Liver (tissue), 9 donors: ENCODE measurements around the gene NSUN2. TPM values are rescaled to one million over a fixed set of nuclear protein-coding genes. Genes with fewer than 3 reads are reported as not detected.

ENCODE experiments used
- DNase-seq: peaks from one replicate; pipeline ENCODE4 v3.0.0-alpha.2; 2017; ENCODE audit warnings: low spot score
- H3K27ac ChIP-seq, 2 donors: one replicate each; pipeline ENCODE4 v1.7.0; 2013; ENCODE audit warnings: inconsistent platforms in 2 of 2, low read length in 2 of 2, control low read depth in 1 of 2, low read depth in 1 of 2, mild to moderate bottlenecking in 1 of 2
- H3K27me3 ChIP-seq, 4 donors: one replicate each; pipeline versions ENCODE4 v1.6.1 to v1.7.0; 2013; ENCODE audit warnings: low read length in 3 of 4, inconsistent platforms in 1 of 4, mild to moderate bottlenecking in 1 of 4, moderate library complexity in 1 of 4; ENCODE audit not compliant: control insufficient read depth in 4 of 4, insufficient read depth in 4 of 4
- H3K36me3 ChIP-seq, 4 donors: one replicate each; pipeline versions ENCODE4 v1.6.1 to v1.7.0; 2013; ENCODE audit warnings: low read length in 3 of 4, mild to moderate bottlenecking in 3 of 4, low read depth in 1 of 4, moderate library complexity in 1 of 4; ENCODE audit not compliant: control insufficient read depth in 4 of 4, insufficient read depth in 3 of 4
- H3K4me1 ChIP-seq, 4 donors: one replicate each; pipeline versions ENCODE4 v1.6.1 to v1.7.0; 2013; ENCODE audit warnings: low read length in 3 of 4, mild to moderate bottlenecking in 3 of 4, moderate library complexity in 1 of 4; ENCODE audit not compliant: control insufficient read depth in 4 of 4, insufficient read depth in 4 of 4
- H3K4me3 ChIP-seq, 3 donors: one replicate each; pipeline versions ENCODE4 v1.6.1 to v1.7.0; 2013; ENCODE audit warnings: low read length in 3 of 3, control low read depth in 1 of 3, low read depth in 1 of 3, mild to moderate bottlenecking in 1 of 3
- H3K9ac ChIP-seq, 2 donors: one replicate each; pipeline ENCODE4 v1.7.0; 2013; ENCODE audit warnings: low read length in 2 of 2, mild to moderate bottlenecking in 2 of 2, moderate library complexity in 2 of 2, control low read depth in 1 of 2, low read depth in 1 of 2
- H3K9me3 ChIP-seq, 4 donors: one replicate each; pipeline versions ENCODE4 v1.6.1 to v1.7.0; 2013; ENCODE audit warnings: low read length in 3 of 4; ENCODE audit not compliant: control insufficient read depth in 4 of 4
- CTCF ChIP-seq: fragments of 150-350 bp; IDR thresholded peaks from 2 replicates; pipeline ENCODE4 v1.5.1; 2017; ENCODE audit warnings: improper control_type of control experiment, low read depth, low read length; ENCODE audit not compliant: missing input control
- EGR1 ChIP-seq, 2 donors: IDR thresholded peaks; 2 replicates each; pipeline ENCODE4 v1.6.1; 2016 to 2018; ENCODE audit warnings: antibody characterized with exemption in 2 of 2, low read depth in 2 of 2
- GABPA ChIP-seq, 2 donors: IDR thresholded peaks in 1 of 2; conservative IDR thresholded peaks in 1 of 2; 2 replicates each; pipeline ENCODE4 v1.6.1; 2016; ENCODE audit warnings: antibody characterized with exemption in 2 of 2, mild to moderate bottlenecking in 1 of 2, moderate library complexity in 1 of 2
- HNF4A ChIP-seq, 2 donors: conservative IDR thresholded peaks; 2 replicates each; pipeline ENCODE4 v1.6.1; 2016; ENCODE audit warnings: antibody characterized with exemption in 2 of 2, mild to moderate bottlenecking in 2 of 2
- HNF4G ChIP-seq: IDR thresholded peaks from 2 replicates; pipeline ENCODE4 v1.6.1; 2016; ENCODE audit warnings: antibody characterized with exemption
- JUND ChIP-seq, 2 donors: IDR thresholded peaks; 2 replicates each; pipeline ENCODE4 v1.6.1; 2016; ENCODE audit warnings: antibody characterized with exemption in 2 of 2
- MAX ChIP-seq: IDR thresholded peaks from 2 replicates; pipeline ENCODE4 v1.6.1; 2016; ENCODE audit warnings: antibody characterized with exemption
- RAD21 ChIP-seq, 2 donors: IDR thresholded peaks; 2 replicates each; pipeline ENCODE4 v1.6.1; 2016; ENCODE audit warnings: antibody characterized with exemption in 2 of 2, mild to moderate bottlenecking in 2 of 2
- RXRA ChIP-seq, 2 donors: IDR thresholded peaks; 2 replicates each; pipeline ENCODE4 v1.6.1; 2017 to 2018; ENCODE audit warnings: antibody characterized with exemption in 2 of 2, mild to moderate bottlenecking in 1 of 2
- SP1 ChIP-seq: IDR thresholded peaks from 2 replicates; pipeline ENCODE4 v1.6.1; 2018; ENCODE audit warnings: antibody characterized with exemption, mild to moderate bottlenecking
- YY1 ChIP-seq: IDR thresholded peaks from 2 replicates; pipeline ENCODE4 v1.6.1; 2016; ENCODE audit warnings: antibody characterized with exemption, mild to moderate bottlenecking
- ZBTB33 ChIP-seq: IDR thresholded peaks from 2 replicates; pipeline ENCODE4 v1.6.1; 2016; ENCODE audit warnings: antibody characterized with exemption
- WGBS: extraction: QIAGEN DNeasy Blood & Tissue Kit; methylation state at CpG from one replicate; pipeline ENCODE4 v1.1.7; 2013; 5-methylcytosine and 5-hydroxymethylcytosine counted together
- polyA plus RNA-seq, 2 donors: library from polyadenylated mRNA; stranded (reverse) in 1 of 2; unstranded in 1 of 2; fragments of 200-250 nt in 1 of 2; fragments of >200 nt in 1 of 2; fragmentation: Nextera tagmentation in 1 of 2; extraction: Ambion mirVana in 1 of 2; gene quantifications; one replicate each; pipeline versions ENCODE4 v1.2.1 to v1.2.3, GENCODE V29; 2013 to 2015
- total RNA-seq, 2 donors: library from RNA; depleted of rRNA; stranded (reverse); fragments of >200 nt; gene quantifications; one replicate each; pipeline ENCODE4 v1.2.3, GENCODE V29; 2014
- donor health status: healthy.
- donor health status: healthy.
- donor health status: healthy.
- donor health status: healthy.
- donor health status: healthy.

Gene NSUN2
- total and polyA plus RNA-seq, 4 donors = 26.9 to 52.2 (median 28.1) TPM

GRCh38 chr5:6634306-6634705 is 1.5 kb upstream of the NSUN2 start:
- 9% methylated on average over 6 of the region's 6 CpGs for WGBS
- TF ChIP-seq RXRA (IDR thresholded peaks at IDR 0.05) = no peak
- no peak for TF ChIP-seq JUND (IDR thresholded peaks at IDR 0.05)
- no peak for TF ChIP-seq ZBTB33
- TF ChIP-seq CTCF = no peak
- TF ChIP-seq HNF4A (conservative IDR thresholded peaks at IDR 0.05) = no peak
- Histone ChIP-seq H3K9ac (peak overlapping the region in 1 of 2 donors; percentile 96), H3K4me1 (peaks cover 12 to 49% (median 35%) of the 10 kb centered on the region in 4 donors), H3K9me3 (no peaks in the 10 kb centered on the region), H3K36me3 (peaks cover under 1 to 19% (median 5%) of the 10 kb centered on the region in 4 donors), H3K4me3 (peak overlapping the region; percentile 78 to 96 (median 86)), H3K27me3 (no peaks in the 10 kb centered on the region), H3K27ac (peak overlapping the region; percentile 67 to 95)
- DNase-seq = no peak

- H3K4me3 ChIP-seq = peak overlapping the region; percentile 78 to 96 (median 78)
- H3K9me3 ChIP-seq = no peaks in the 10 kb centered on the region
- H3K27me3 ChIP-seq = no peaks in the 10 kb centered on the region
- under 1% methylated on average over 75 of the region's 75 CpGs for WGBS
- peaks cover 12 to 49% (median 35%) of the 10 kb centered on the region in 4 donors for H3K4me1 ChIP-seq
- H3K27ac ChIP-seq = peak overlapping the region; percentile 88 to 95
- DNase-seq = no peak
- peak overlapping the region; percentile 90 to 96 for H3K9ac ChIP-seq
- TF ChIP-seq EGR1 (IDR thresholded peaks at IDR 0.05; ENCODE audit: low read depth in 2 of 2) (no peak), GABPA (IDR thresholded peaks at IDR 0.05 in 1 of 2, conservative IDR thresholded peaks at IDR 0.05 in 1 of 2) (no peak), YY1 (no peak), MAX (no peak), RAD21 (IDR thresholded peaks at IDR 0.05) (no peak), HNF4A (conservative IDR thresholded peaks at IDR 0.05) (no peak), HNF4G (no peak), ZBTB33 (no peak), CTCF (no peak), SP1 (no peak), JUND (IDR thresholded peaks at IDR 0.05) (no peak)
- H3K36me3 ChIP-seq = peaks cover 3 to 26% (median 10%) of the 10 kb centered on the region in 4 donors
Observed at GRCh38 chr5:6633469-6634245, 813 bp upstream of the NSUN2 start.
